Upper lobe of left lung (tissue), 6 donors: ENCODE data around the gene LSM10. TPM values are rescaled to one million over a fixed set of nuclear protein-coding genes. Genes with fewer than 3 reads are reported as not detected.
A peak's percentile ranks its signal among the peaks of the same experiment; 100 is the strongest.

ENCODE experiments used
- ATAC-seq, 2 donors: fragments of 200-7000 bp; cut with Tn5 transposase; one replicate each; pipeline ENCODE4 v1.9.1; 2022; ENCODE audit warnings: mild to moderate bottlenecking in 2 of 2, moderate library complexity in 2 of 2; ENCODE audit not compliant: low FRiP score in 2 of 2
- DNase-seq, 2 donors: peaks; one replicate each; pipeline ENCODE4 v3.0.0-alpha.2; 2019 to 2020
- H3K27ac ChIP-seq, 4 donors: fragments of 200-600 bp; sonication (generic); one replicate each; pipeline ENCODE4 v1.5.1; 2016 to 2019
- H3K27me3 ChIP-seq, 4 donors: fragments of 200-600 bp; sonication (generic); one replicate each; pipeline ENCODE4 v1.5.1; 2017 to 2019
- H3K36me3 ChIP-seq, 4 donors: fragments of 200-600 bp; sonication (generic); one replicate each; pipeline ENCODE4 v1.5.1; 2016 to 2019
- H3K4me1 ChIP-seq, 4 donors: fragments of 200-600 bp; sonication (generic); one replicate each; pipeline ENCODE4 v1.5.1; 2018 to 2019
- H3K4me3 ChIP-seq, 4 donors: fragments of 200-600 bp; sonication (generic); one replicate each; pipeline ENCODE4 v1.5.1; 2017 to 2019; ENCODE audit warnings: mild to moderate bottlenecking in 2 of 4, moderate library complexity in 1 of 4
- H3K9me3 ChIP-seq, 4 donors: fragments of 200-600 bp; sonication (generic); one replicate each; pipeline ENCODE4 v1.5.1; 2018 to 2019
- CTCF ChIP-seq, 6 experiments: fragments of 450-650 bp in 4 of 6; fragments of 200-600 bp in 2 of 6; sonication (generic) in 2 of 6; IDR thresholded peaks; one replicate each; pipeline ENCODE4 v1.5.1; 2016 to 2019; ENCODE audit warnings: antibody characterized with exemption in 6 of 6
- EP300 ChIP-seq, 4 donors: sonication (generic); formaldehyde crosslinking; IDR thresholded peaks; one replicate each; pipeline ENCODE4 v1.5.1; 2017; ENCODE audit warnings: antibody characterized with exemption in 4 of 4, control low read depth in 2 of 4
- POLR2A ChIP-seq, 4 donors: fragments of 450-650 bp; IDR thresholded peaks; one replicate each; pipeline ENCODE4 v1.5.1; 2016 to 2017; ENCODE audit warnings: antibody characterized with exemption in 4 of 4, mild to moderate bottlenecking in 2 of 4
- POLR2AphosphoS5 ChIP-seq, 2 donors: sonication (generic); formaldehyde crosslinking; IDR thresholded peaks; one replicate each; pipeline ENCODE4 v1.5.1; 2017; ENCODE audit warnings: antibody characterized with exemption in 2 of 2
- WGBS, 2 donors: methylation state at CpG; one replicate each; pipeline ENCODE4 v1.1.5; 2017 to 2018; 5-methylcytosine and 5-hydroxymethylcytosine counted together
- total RNA-seq, 6 donors: library from RNA; depleted of rRNA in 4 of 6; stranded (reverse); fragments of >200 nt in 4 of 6; gene quantifications; one replicate each; pipeline versions ENCODE4 v1.1.0 to v1.2.1, GENCODE V29; 2016 to 2021
- donor health status: DM: no; HTN: no; CAD: no; lungs with moderate emphysema.
- donor health status: DM: no; HTN: yes; CAD: no; lungs with severe emphysema.

LSM10 gene
- total RNA-seq, 6 donors from 2014 or later = 19.1 to 54.6 (median 35.8) TPM

GRCh38 chr1:36406440-36406839 lies 8.7 kb upstream of the LSM10 start:
- Histone ChIP-seq H3K27me3 (no peaks in the 10 kb centered on the region), H3K4me3 (no peak overlapping the region), H3K27ac (no peak overlapping the region), H3K36me3 (no peaks in the 10 kb centered on the region), H3K9me3 (no peaks in the 10 kb centered on the region), H3K4me1 (peaks cover 0 to 5% (median 2%) of the 10 kb centered on the region in 4 donors)
- DNase-seq = no peak
- ATAC-seq = no peak
- TF ChIP-seq POLR2A (IDR thresholded peaks at IDR 0.05) (no peak), POLR2AphosphoS5 (IDR thresholded peaks at IDR 0.05) (no peak), CTCF (IDR thresholded peaks at IDR 0.05) (no peak), EP300 (IDR thresholded peaks at IDR 0.05) (no peak)
- WGBS, 2 donors = 92 to 94% methylated on average over 1 of the region's 1 CpG

- no peak for TF ChIP-seq POLR2AphosphoS5 (IDR thresholded peaks at IDR 0.05)
- no peak for TF ChIP-seq CTCF (IDR thresholded peaks at IDR 0.05)
- no peak for TF ChIP-seq POLR2A (IDR thresholded peaks at IDR 0.05)
- no peak for TF ChIP-seq EP300 (IDR thresholded peaks at IDR 0.05)
- Histone ChIP-seq H3K27ac (no peak overlapping the region), H3K4me1 (peaks cover 4 to 18% (median 10%) of the 10 kb centered on the region in 4 donors), H3K27me3 (no peaks in the 10 kb centered on the region), H3K36me3 (no peaks in the 10 kb centered on the region), H3K9me3 (no peaks in the 10 kb centered on the region), H3K4me3 (no peak overlapping the region)
- no peak for ATAC-seq
- 89 to 91% methylated on average over 4 of the region's 4 CpGs for WGBS, 2 donors
- no peak for DNase-seq
These were observed 4.8 kb upstream of the LSM10 start for GRCh38 chr1:36402504-36402890.

GRCh38 chr1:36401602-36402503 lies 4.1 kb upstream of the LSM10 start:
- no peak for TF ChIP-seq EP300 (IDR thresholded peaks at IDR 0.05)
- no peak for TF ChIP-seq POLR2A (IDR thresholded peaks at IDR 0.05)
- no peak for TF ChIP-seq CTCF (IDR thresholded peaks at IDR 0.05)
- no peak for TF ChIP-seq POLR2AphosphoS5 (IDR thresholded peaks at IDR 0.05)
- ATAC-seq (no peak), DNase-seq (peak in 1 of 2 donors; percentile 52)
- Histone ChIP-seq H3K9me3 (no peaks in the 10 kb centered on the region), H3K4me3 (peak overlapping the region in 3 of 4 donors; percentile 18 to 44 (median 42)), H3K36me3 (no peaks in the 10 kb centered on the region), H3K27me3 (no peaks in the 10 kb centered on the region), H3K4me1 (peaks cover 4 to 24% (median 13%) of the 10 kb centered on the region in 4 donors), H3K27ac (peak overlapping the region; percentile 64 to 75 (median 72))
- 92 to 94% methylated on average over 4 to 12 of the region's 12 CpGs for WGBS, 2 donors

GRCh38 chr1:36400825-36401601 lies 3.3 kb upstream of the LSM10 start:
- peak; percentile 62 to 77 for TF ChIP-seq POLR2AphosphoS5 (IDR thresholded peaks at IDR 0.05)
- peak in 1 of 6 experiments; percentile 7 for TF ChIP-seq CTCF (IDR thresholded peaks at IDR 0.05)
- peak in 3 of 4 donors; percentile 16 to 69 (median 42) for TF ChIP-seq POLR2A (IDR thresholded peaks at IDR 0.05)
- peak in 1 of 4 donors; percentile 31 for TF ChIP-seq EP300 (IDR thresholded peaks at IDR 0.05)
- DNase-seq (peak; percentile 85 to 92), ATAC-seq (peak; percentile 88 to 91)
- no peaks in the 10 kb centered on the region for H3K27me3 ChIP-seq
- no peaks in the 10 kb centered on the region for H3K36me3 ChIP-seq
- WGBS, 2 donors = 47 to 63% methylated on average over 11 to 20 of the region's 22 CpGs
- H3K4me3 ChIP-seq = peak overlapping the region in 3 of 4 donors; percentile 18 to 44 (median 42)
- peaks cover 9 to 32% (median 20%) of the 10 kb centered on the region in 4 donors for H3K4me1 ChIP-seq
- H3K9me3 ChIP-seq = no peaks in the 10 kb centered on the region
- H3K27ac ChIP-seq = peak overlapping the region; percentile 64 to 75 (median 72)
